Endothelial cell of umbilical vein (primary cell): ENCODE data around the gene TPM1. TPM values are rescaled to one million over a fixed set of nuclear protein-coding genes. Genes with fewer than 3 reads are reported as not detected.

Source experiments
- BruUV-seq: library from RNA; stranded (reverse); fragments of 400-500 nt; replicated peaks from 2 replicates; lab custom pipeline; 2021; lab: Mats Ljungman, UMichigan
- CTCF ChIA-PET: fragments of 300-600, 350-600 bp; sonication (Branson Sonifier 250); formaldehyde crosslinking; loops from one replicate; lab custom pipeline; 2021; ENCODE audit warnings: antibody characterized with exemption, inconsistent platforms; lab: Charles Lee
- POLR2A ChIA-PET: fragments of 300-600, 350-600 bp; sonication (Branson Sonifier 250); formaldehyde crosslinking; loops from one replicate; lab custom pipeline; 2021; ENCODE audit warnings: antibody characterized with exemption, inconsistent platforms; lab: Charles Lee
- DNase-seq: peaks from one replicate; pipeline ENCODE4 v3.0.0-alpha.2; 2011; ENCODE audit warnings: low read depth, low spot score
- FAIRE-seq: peaks from 2 replicates; lab custom pipeline; 2011; peaks lifted over from hg19 to GRCh38; lab: Jason Lieb, UNC
- H2AFZ ChIP-seq: 2 replicates; pipeline ENCODE4 v1.6.0; 2012; ENCODE audit warnings: low read depth, low read length, control low read depth, inconsistent platforms
- H3K27ac ChIP-seq: 2 replicates; pipeline ENCODE4 v1.5.1; 2011; ENCODE audit warnings: low read depth, mild to moderate bottlenecking, control low read depth, low read length, moderate library complexity; ENCODE audit not compliant: insufficient read depth
- H3K27me3 ChIP-seq, 2 experiments: 2 replicates each; pipeline versions ENCODE4 v1.6.0 to v1.6.1; 2011; ENCODE audit warnings: low read length in 2 of 2, mixed read lengths in 1 of 2; ENCODE audit not compliant: control insufficient read depth in 2 of 2, insufficient read depth in 2 of 2
- H3K36me3 ChIP-seq, 2 experiments: 2 replicates in 1 of 2; 3 replicates in 1 of 2; pipeline ENCODE4 v1.5.1; 2011; ENCODE audit warnings: low read length in 2 of 2, mild to moderate bottlenecking in 1 of 2, moderate library complexity in 1 of 2; ENCODE audit not compliant: control insufficient read depth in 2 of 2, insufficient read depth in 2 of 2; ENCODE audit errors: extremely low read depth in 1 of 2
- H3K4me1 ChIP-seq: 3 replicates; pipeline ENCODE4 v1.5.1; 2011; ENCODE audit warnings: mild to moderate bottlenecking, low read length; ENCODE audit not compliant: control insufficient read depth, insufficient read depth; ENCODE audit errors: extremely low read depth
- H3K4me2 ChIP-seq: 2 replicates; pipeline ENCODE4 v1.6.1; 2011; ENCODE audit warnings: low read length, control low read depth, mixed read lengths; ENCODE audit not compliant: insufficient read depth
- H3K4me3 ChIP-seq, 3 experiments: fragments of 200-600 bp in 1 of 3; sonication (generic), shearing (Covaris generic) in 1 of 3; replicated peaks in 1 of 3; 2 replicates each; pipeline ENCODE4 v1.5.1; 2011 to 2016; ENCODE audit warnings: control low read depth in 3 of 3, low read length in 3 of 3, mild to moderate bottlenecking in 2 of 3, inconsistent platforms in 1 of 3, low read depth in 1 of 3, moderate library complexity in 1 of 3; ENCODE audit not compliant: insufficient read depth in 1 of 3
- H3K79me2 ChIP-seq: 2 replicates; pipeline ENCODE4 v1.6.0; 2012; ENCODE audit warnings: low read length, inconsistent platforms; ENCODE audit not compliant: control insufficient read depth, insufficient read depth
- H3K9ac ChIP-seq: replicated peaks from 2 replicates; pipeline ENCODE3; 2011; ENCODE audit warnings: low read length, control low read depth; ENCODE audit not compliant: insufficient read depth; ENCODE audit errors: extremely low read depth
- H3K9me1 ChIP-seq: replicated peaks from 3 replicates; pipeline ENCODE4 v1.6.0; 2011; ENCODE audit warnings: mild to moderate bottlenecking, low read length; ENCODE audit not compliant: control insufficient read depth, insufficient read depth; ENCODE audit errors: extremely low read depth
- H3K9me3 ChIP-seq: replicated peaks from 2 replicates; pipeline ENCODE4 v1.5.1; 2012; ENCODE audit warnings: low read length, inconsistent platforms; ENCODE audit not compliant: control insufficient read depth, insufficient read depth
- H4K20me1 ChIP-seq: replicated peaks from 2 replicates; pipeline ENCODE3; 2011; ENCODE audit warnings: mild to moderate bottlenecking, low read length; ENCODE audit not compliant: control insufficient read depth, insufficient read depth; ENCODE audit errors: extremely low read depth
- CTCF ChIP-seq, 2 donors: IDR thresholded peaks; 1 replicate in 1 of 2; 2 replicates in 1 of 2; pipeline ENCODE4 v1.5.1; 2011; ENCODE audit warnings: low read length in 2 of 2, mild to moderate bottlenecking in 2 of 2, moderate library complexity in 2 of 2, control low read depth in 1 of 2, inconsistent platforms in 1 of 2, low read depth in 1 of 2; ENCODE audit not compliant: insufficient read depth in 1 of 2; ENCODE audit errors: extremely low read depth in 1 of 2
- EZH2 ChIP-seq: IDR thresholded peaks from 2 replicates; pipeline ENCODE4 v1.6.1; 2012; ENCODE audit warnings: borderline replicate concordance, low read depth, mild to moderate bottlenecking, moderate library complexity, low read length, inconsistent platforms; ENCODE audit not compliant: severe bottlenecking
- FOS ChIP-seq: IDR thresholded peaks from 2 replicates; pipeline ENCODE4 v1.6.1; 2011; ENCODE audit warnings: mild to moderate bottlenecking, low read length, moderate library complexity, borderline replicate concordance; ENCODE audit not compliant: insufficient read depth
- GATA2 ChIP-seq: IDR thresholded peaks from 2 replicates; pipeline ENCODE4 v1.7.0; 2011; ENCODE audit warnings: low read depth, mild to moderate bottlenecking, moderate library complexity, mixed read lengths, low read length; ENCODE audit not compliant: insufficient read length, insufficient read depth
- JUN ChIP-seq: IDR thresholded peaks from 2 replicates; pipeline ENCODE4 v1.6.1; 2011; ENCODE audit warnings: borderline replicate concordance, low read depth; ENCODE audit not compliant: insufficient read length, insufficient read depth
- MAX ChIP-seq: IDR thresholded peaks from 2 replicates; pipeline ENCODE4 v1.6.1; 2011; ENCODE audit not compliant: insufficient read depth, insufficient read length
- MYC ChIP-seq: IDR thresholded peaks from one replicate; pipeline ENCODE4 v1.6.1; 2011; ENCODE audit warnings: mild to moderate bottlenecking, low read depth, low read length
- POLR2A ChIP-seq: IDR thresholded peaks from 2 replicates; pipeline ENCODE4 v1.6.1; 2012; ENCODE audit warnings: low read depth, mild to moderate bottlenecking, control low read depth, low read length
- POLR2AphosphoS5 ChIP-seq: IDR thresholded peaks from 2 replicates; pipeline ENCODE4 v1.6.1; 2012; ENCODE audit warnings: low read depth, mild to moderate bottlenecking, control low read depth, low read length, moderate library complexity; ENCODE audit not compliant: insufficient read depth
- dilution Hi-C: fragments of 300-500 bp; cut with MboI; formaldehyde crosslinking; loops from one replicate; pipeline ENCODE4 v1.15.0; 2019; ENCODE audit warnings: low sequenced_read_pairs; ENCODE audit not compliant: extremely low pct_ligation_motif_present
- intact Hi-C: fragments of 100-400 bp; cut with micrococcal nuclease; formaldehyde crosslinking; loops from one replicate; pipeline ENCODE4 v1.10.0; 2022
- polyA plus RNA-seq, 4 experiments: library from polyadenylated mRNA; depleted of rRNA in 3 of 4; stranded (reverse) in 3 of 4; unstranded in 1 of 4; fragments of >200 nt; gene quantifications; 2 replicates each; pipeline versions ENCODE4 v1.2.1 to v1.2.3, GENCODE V29; 2011 to 2012; ENCODE audit warnings: missing spikeins in 1 of 4
- total RNA-seq: library from RNA; stranded (reverse); gene quantifications from 2 replicates; pipeline ENCODE4 v1.2.3, GENCODE V29; 2021

TPM1 gene
- total and polyA plus RNA-seq, 2 donors (not counting 3 experiments of a cell fraction or from before 2014, with no cell fraction given): 518 to 558 TPM

- Histone ChIP-seq H3K27ac (no peak overlapping the region), H3K9me1 (no peaks in the 10 kb centered on the region), H3K79me2 (no peaks in the 10 kb centered on the region), H3K4me2 (no peak overlapping the region), H3K9me3 (no peaks in the 10 kb centered on the region), H2AFZ (no peak overlapping the region), H3K27me3 (no peaks in the 10 kb centered on the region), H3K4me1 (peaks cover 7% of the 10 kb centered on the region), H4K20me1 (no peaks in the 10 kb centered on the region), H3K4me3 (no peak overlapping the region), H3K36me3 (no peaks in the 10 kb centered on the region), H3K9ac (no peak overlapping the region)
- DNase-seq: no peak
- dilution Hi-C loops (no loop called here), intact Hi-C loops (no loop called here)
- ChIA-PET CTCF (no interaction called here), POLR2A (no interaction called here)
- BruUV-seq: no TSS peak
- TF ChIP-seq MAX (no peak), CTCF (IDR thresholded peaks at IDR 0.05; ENCODE audit: extremely low read depth in 1 of 2, insufficient read depth in 1 of 2, low read depth in 1 of 2, low read length in 2 of 2) (no peak), MYC (no peak), FOS (no peak), POLR2A (no peak), JUN (no peak), EZH2 (no peak), GATA2 (no peak), POLR2AphosphoS5 (no peak)
- FAIRE-seq: no peak
These were observed 34.1 kb upstream of the TPM1 start for GRCh38 chr15:63008333-63009049.
